Testis (tissue), 3 donors: ENCODE measurements around the gene CLMN. TPM values are rescaled to one million over a fixed set of nuclear protein-coding genes. Genes with fewer than 3 reads are reported as not detected.

ENCODE experiments used
- DNase-seq: peaks from one replicate; pipeline ENCODE4 v3.0.0-alpha.2; 2019
- H3K27ac ChIP-seq, 2 donors: fragments of 200-600 bp; sonication (generic); one replicate each; pipeline ENCODE4 v1.5.1; 2019
- H3K27me3 ChIP-seq: fragments of 200-600 bp; sonication (generic); one replicate; pipeline ENCODE4 v1.5.1; 2019
- H3K36me3 ChIP-seq: fragments of 200-600 bp; sonication (generic); one replicate; pipeline ENCODE4 v1.5.1; 2017; ENCODE audit warnings: low read depth; ENCODE audit errors: missing control alignments
- H3K4me1 ChIP-seq: fragments of 200-600 bp; sonication (generic); one replicate; pipeline ENCODE4 v1.5.1; 2019
- H3K4me3 ChIP-seq, 2 donors: fragments of 200-600 bp; sonication (generic); one replicate each; pipeline ENCODE4 v1.5.1; 2017 to 2019
- H3K9me3 ChIP-seq: fragments of 200-600 bp; sonication (generic); one replicate; pipeline ENCODE4 v1.5.1; 2017
- POLR2A ChIP-seq: fragments of 450-650 bp; IDR thresholded peaks from one replicate; pipeline ENCODE4 v1.6.1; 2017; ENCODE audit warnings: antibody characterized with exemption, mild to moderate bottlenecking, moderate library complexity
- WGBS, 2 donors: methylation state at CpG; one replicate each; pipeline ENCODE4 v1.1.5; 2018; 5-methylcytosine and 5-hydroxymethylcytosine counted together
- intact Hi-C: fragments of 100-400 bp; cut with DNase I; formaldehyde crosslinking; loops from one replicate; pipeline ENCODE4 v1.15.1; 2023; ENCODE audit warnings: low total_unique reads
- polyA plus RNA-seq: library from polyadenylated mRNA; stranded (reverse); fragments of 350-450 nt; fragmentation: Illumina TruSeq; extraction: RNeasy Lipid Tissue Mini Kit (QIAGEN cat#74804); gene quantifications from one replicate; pipeline ENCODE4 v1.2.3, GENCODE V29; 2014; ENCODE audit warnings: low read depth, low replicate concordance; ENCODE audit not compliant: insufficient read depth
- total RNA-seq, 2 donors: library from RNA; depleted of rRNA; stranded (reverse); fragments of >200 nt; gene quantifications; one replicate each; pipeline ENCODE4 v1.2.3, GENCODE V29; 2016
- TF ChIP-seq, protein P1 (sequence below), 3 experiments: fragments of 450-650 bp in 2 of 3; fragments of 200-600 bp in 1 of 3; sonication (generic) in 1 of 3; IDR thresholded peaks; one replicate each; pipeline ENCODE4 v1.5.1; 2016 to 2019; ENCODE audit warnings: antibody characterized with exemption in 3 of 3, mild to moderate bottlenecking in 2 of 3, moderate library complexity in 1 of 3

The CLMN gene
- total and polyA plus RNA-seq, 3 donors from 2014 or later: 35.9 to 134 (median 68.0) TPM

DNA sequence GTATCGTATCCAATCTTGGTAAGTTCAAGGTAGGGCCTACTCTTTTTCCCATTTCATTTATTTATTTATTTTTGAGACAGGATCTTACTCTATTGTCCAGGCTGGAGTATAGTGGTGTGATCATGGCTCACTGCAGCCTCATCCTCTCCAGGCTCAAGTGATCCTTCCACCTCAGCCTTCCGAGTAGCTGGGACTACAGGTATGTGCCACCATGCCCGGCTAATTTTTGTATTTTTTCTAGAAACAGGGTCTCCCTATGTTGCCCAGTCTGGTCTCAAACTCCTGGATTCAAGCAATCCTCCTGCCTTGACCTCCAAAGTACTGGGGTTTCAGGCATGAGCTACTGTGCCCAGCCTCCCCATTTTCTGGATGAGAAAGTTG, 57.2 kb downstream of the CLMN start:
- WGBS, 2 donors: 79 to 94% methylated on average over 3 of the region's 3 CpGs
- Histone ChIP-seq H3K27me3 (no peaks in the 10 kb centered on the region), H3K27ac (no peak overlapping the region), H3K9me3 (no peaks in the 10 kb centered on the region), H3K4me1 (peaks cover 3% of the 10 kb centered on the region), H3K36me3 (no peaks in the 10 kb centered on the region), H3K4me3 (no peak overlapping the region)
- intact Hi-C loops: no loop called here
- no peak for DNase-seq
- no peak for TF ChIP-seq POLR2A
- TF ChIP-seq, protein P1, sequence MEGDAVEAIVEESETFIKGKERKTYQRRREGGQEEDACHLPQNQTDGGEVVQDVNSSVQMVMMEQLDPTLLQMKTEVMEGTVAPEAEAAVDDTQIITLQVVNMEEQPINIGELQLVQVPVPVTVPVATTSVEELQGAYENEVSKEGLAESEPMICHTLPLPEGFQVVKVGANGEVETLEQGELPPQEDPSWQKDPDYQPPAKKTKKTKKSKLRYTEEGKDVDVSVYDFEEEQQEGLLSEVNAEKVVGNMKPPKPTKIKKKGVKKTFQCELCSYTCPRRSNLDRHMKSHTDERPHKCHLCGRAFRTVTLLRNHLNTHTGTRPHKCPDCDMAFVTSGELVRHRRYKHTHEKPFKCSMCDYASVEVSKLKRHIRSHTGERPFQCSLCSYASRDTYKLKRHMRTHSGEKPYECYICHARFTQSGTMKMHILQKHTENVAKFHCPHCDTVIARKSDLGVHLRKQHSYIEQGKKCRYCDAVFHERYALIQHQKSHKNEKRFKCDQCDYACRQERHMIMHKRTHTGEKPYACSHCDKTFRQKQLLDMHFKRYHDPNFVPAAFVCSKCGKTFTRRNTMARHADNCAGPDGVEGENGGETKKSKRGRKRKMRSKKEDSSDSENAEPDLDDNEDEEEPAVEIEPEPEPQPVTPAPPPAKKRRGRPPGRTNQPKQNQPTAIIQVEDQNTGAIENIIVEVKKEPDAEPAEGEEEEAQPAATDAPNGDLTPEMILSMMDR (IDR thresholded peaks at IDR 0.05): no peak

DNA sequence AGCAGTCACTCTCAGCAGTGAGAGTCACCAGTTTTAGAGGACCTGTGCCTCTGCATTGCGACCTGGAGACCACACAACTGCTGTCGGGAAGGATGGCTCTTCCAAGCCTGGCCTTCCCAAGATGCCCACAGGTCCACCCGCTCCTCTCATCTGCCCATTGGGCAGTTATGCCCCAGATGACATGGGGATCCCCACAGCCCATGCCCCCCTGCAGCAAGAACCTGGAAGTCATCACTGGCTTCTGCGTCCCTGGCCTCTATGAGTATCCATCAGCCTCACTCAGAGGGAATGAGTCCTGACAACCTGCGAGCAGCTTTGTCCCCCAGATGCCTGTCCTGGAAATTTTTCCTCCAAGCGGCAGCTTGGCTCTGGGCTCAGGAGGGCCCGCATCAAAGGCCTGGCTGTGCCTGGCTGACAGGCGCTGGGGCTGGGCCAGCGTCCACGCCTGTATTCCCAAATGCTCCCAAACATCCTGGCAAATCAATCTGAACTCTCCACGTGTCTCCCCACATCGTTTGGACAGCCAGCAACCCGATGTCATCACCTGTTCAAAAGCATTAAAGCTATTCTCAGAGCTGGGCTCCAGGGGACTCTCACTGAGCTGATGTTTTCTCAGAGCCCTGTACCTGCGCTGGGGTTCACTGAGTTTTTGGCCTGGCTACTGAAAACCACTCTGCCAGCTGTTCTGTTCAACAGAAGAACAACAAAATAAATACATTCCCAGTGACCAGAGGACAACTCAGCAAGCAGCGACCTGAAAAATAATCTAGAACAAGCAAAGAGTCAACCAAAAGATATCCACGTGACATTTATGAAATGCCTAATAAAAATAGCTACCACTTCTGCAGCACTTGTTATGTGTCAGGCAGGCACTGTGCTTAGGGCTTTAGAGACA, 57.8 kb downstream of the CLMN start:
- Histone ChIP-seq H3K27ac (no peak overlapping the region), H3K36me3 (no peaks in the 10 kb centered on the region), H3K27me3 (no peaks in the 10 kb centered on the region), H3K9me3 (no peaks in the 10 kb centered on the region), H3K4me3 (no peak overlapping the region), H3K4me1 (peaks cover 3% of the 10 kb centered on the region)
- 84 to 86% methylated on average over 16 of the region's 16 CpGs for whole genome bisulfite sequencing, 2 donors
- DNase-seq: no peak
- TF ChIP-seq POLR2A: no peak
- intact Hi-C loops: no loop called here

DNA sequence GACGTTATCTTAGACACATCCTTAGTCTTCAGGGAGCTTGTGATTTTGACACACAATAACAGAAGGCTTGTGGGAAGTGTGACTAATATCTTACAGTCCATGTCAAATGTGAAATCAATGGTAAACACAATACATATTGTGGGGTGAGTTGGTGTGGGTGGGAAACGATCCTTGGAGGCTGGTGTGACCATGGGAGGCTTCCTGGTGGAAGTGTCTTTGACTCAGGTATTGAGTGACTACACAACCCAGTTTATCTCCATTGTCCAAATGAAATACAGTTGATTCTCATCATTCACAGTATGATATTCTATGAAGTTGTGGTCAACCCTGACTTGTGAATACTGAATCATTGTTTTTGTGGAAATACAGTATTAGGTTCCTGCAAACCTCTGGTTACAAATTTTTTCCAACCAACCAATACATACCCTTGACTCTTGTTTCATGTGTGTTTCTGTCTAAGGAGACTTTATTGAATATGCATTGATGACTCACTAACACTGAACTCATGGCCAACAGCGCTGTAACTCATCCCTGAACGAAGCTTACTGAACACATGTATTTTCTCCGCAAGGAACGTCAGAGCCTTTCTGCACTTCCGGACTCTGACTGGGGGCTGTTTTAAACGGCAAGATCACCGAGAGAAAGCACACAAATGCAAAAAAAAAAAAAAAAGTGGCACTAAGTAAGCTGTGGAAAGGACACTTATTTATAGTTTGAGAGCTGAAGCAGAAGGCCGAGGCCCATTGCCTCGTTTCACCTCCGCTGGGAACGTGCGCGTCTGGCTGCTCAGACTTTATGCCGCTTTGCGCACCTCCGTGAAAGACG, 59.0 kb downstream of the CLMN start:
- no peak for TF ChIP-seq POLR2A
- TF ChIP-seq, protein P1 (IDR thresholded peaks at IDR 0.05): no peak
- Histone ChIP-seq H3K27ac (no peak overlapping the region), H3K9me3 (no peaks in the 10 kb centered on the region), H3K36me3 (no peaks in the 10 kb centered on the region), H3K4me1 (peaks cover 3% of the 10 kb centered on the region), H3K27me3 (no peaks in the 10 kb centered on the region), H3K4me3 (no peak overlapping the region)
- intact Hi-C loops: no loop called here
- WGBS, 2 donors: 86 to 90% methylated on average over 19 of the region's 19 CpGs
- no peak for DNase-seq

DNA sequence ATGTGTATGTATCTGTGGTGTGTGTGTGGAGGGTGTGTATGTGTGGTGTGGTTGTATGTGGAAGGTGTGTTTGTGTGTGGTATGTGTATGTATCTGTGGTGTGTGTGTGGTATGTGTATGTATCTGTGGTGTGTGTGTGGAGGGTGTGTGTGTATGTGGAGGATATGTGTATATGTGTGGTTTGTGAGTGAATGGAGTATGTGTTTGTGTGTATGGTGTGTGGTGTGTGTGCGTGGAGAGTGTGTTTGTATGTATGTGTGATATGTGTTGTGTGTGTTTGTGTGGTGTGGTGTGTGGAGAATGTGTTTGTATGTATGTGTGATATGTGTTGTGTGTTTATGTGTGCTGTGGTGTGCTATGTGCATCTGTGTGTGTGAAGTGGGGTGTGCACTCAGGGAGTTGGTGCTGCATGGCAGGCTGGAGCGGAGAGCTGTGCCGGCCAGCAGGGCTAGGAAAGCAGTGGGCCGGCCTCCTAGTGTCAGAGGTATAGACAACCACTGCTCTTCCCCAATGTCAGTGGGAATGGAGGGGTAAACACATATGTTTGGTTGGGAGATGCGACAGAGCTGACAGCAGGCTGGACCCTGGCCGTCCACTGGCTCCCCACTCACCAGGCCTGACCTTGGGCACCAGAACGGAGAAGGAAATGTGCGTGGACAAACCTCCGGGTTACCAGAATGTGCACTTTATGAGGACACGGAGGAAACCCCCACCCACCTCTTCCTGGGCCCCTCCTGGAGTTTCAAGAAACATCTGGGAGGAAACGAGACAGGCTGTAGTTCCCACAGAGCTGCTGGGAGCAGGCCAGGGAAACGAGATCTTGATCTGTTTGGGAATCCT, 60.7 kb downstream of the CLMN start:
- intact Hi-C loops: no loop called here
- Histone ChIP-seq H3K27ac (no peak overlapping the region), H3K4me1 (peaks cover 3% of the 10 kb centered on the region), H3K9me3 (no peaks in the 10 kb centered on the region), H3K36me3 (no peaks in the 10 kb centered on the region), H3K4me3 (no peak overlapping the region), H3K27me3 (no peaks in the 10 kb centered on the region)
- TF ChIP-seq POLR2A: no peak
- TF ChIP-seq, protein P1 (IDR thresholded peaks at IDR 0.05): no peak
- 41 to 51% methylated on average over 7 to 12 of the region's 12 CpGs for WGBS, 2 donors
- DNase-seq: no peak
